ENCODE results near the gene ASB6.

The ASB6 gene

DNA sequence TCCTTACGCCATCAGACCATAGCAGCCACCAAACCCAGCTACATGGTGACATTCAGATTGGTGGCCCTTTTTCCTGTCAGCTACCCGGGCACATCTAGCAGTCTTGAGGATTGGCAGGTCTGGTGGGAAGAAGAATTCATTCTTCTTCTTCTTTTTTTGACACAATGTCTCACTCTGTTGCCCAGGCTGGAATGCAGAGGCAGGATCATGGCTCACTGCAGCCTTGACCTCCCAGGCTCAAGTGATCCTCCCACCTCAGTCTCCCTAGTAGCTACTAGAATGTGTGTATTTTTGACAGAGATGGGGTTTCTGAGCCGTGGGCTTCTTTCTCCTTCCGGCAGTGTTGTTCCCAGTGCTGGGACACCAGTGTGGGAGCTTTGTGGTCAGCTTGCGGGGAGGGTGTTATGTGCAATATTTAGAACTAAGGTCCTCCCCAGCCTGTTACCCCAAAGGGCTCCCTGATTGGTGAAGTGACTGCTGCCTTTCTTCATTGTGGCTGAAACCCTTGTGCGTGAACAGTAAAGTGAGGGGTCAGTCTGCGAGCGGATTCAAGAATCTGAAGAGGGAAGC is 12.6 kb downstream of the ASB6 start:
- DNase-seq (ENCODE audit: low read depth): no peak
- H3K4me3 ChIP-seq (ENCODE audit: low read length): no peak overlapping the region
- TF ChIP-seq, protein P1, sequence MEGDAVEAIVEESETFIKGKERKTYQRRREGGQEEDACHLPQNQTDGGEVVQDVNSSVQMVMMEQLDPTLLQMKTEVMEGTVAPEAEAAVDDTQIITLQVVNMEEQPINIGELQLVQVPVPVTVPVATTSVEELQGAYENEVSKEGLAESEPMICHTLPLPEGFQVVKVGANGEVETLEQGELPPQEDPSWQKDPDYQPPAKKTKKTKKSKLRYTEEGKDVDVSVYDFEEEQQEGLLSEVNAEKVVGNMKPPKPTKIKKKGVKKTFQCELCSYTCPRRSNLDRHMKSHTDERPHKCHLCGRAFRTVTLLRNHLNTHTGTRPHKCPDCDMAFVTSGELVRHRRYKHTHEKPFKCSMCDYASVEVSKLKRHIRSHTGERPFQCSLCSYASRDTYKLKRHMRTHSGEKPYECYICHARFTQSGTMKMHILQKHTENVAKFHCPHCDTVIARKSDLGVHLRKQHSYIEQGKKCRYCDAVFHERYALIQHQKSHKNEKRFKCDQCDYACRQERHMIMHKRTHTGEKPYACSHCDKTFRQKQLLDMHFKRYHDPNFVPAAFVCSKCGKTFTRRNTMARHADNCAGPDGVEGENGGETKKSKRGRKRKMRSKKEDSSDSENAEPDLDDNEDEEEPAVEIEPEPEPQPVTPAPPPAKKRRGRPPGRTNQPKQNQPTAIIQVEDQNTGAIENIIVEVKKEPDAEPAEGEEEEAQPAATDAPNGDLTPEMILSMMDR (IDR thresholded peaks at IDR 0.05; ENCODE audit: insufficient read depth, low read depth, low read length, missing control alignments): no peak

DNA sequence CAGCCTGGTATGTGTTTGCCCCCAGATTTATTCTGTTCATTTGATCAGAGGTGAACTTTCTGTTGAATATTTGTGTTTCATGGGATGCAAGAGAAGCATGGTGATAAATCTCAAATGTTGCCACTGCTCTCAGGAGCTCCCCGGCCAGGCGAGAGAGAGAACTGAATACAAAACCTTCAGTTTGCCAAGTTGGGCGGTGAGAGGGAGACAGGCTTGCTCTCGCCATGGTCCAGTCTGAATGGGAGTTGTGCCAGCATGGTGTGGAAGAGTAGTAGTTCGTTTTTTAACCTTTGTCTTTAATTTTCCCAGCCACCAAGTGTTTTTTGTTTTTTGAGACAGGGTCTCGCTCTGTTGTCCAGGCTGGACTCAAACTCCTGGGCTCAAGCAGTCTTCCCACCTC is 13.2 kb downstream of the ASB6 start:
- TF ChIP-seq, protein P1 (IDR thresholded peaks at IDR 0.05; ENCODE audit: insufficient read depth, low read depth, low read length, missing control alignments): no peak
- DNase-seq (ENCODE audit: low read depth): no peak
- H3K4me3 ChIP-seq (ENCODE audit: low read length): no peak overlapping the region

DNA sequence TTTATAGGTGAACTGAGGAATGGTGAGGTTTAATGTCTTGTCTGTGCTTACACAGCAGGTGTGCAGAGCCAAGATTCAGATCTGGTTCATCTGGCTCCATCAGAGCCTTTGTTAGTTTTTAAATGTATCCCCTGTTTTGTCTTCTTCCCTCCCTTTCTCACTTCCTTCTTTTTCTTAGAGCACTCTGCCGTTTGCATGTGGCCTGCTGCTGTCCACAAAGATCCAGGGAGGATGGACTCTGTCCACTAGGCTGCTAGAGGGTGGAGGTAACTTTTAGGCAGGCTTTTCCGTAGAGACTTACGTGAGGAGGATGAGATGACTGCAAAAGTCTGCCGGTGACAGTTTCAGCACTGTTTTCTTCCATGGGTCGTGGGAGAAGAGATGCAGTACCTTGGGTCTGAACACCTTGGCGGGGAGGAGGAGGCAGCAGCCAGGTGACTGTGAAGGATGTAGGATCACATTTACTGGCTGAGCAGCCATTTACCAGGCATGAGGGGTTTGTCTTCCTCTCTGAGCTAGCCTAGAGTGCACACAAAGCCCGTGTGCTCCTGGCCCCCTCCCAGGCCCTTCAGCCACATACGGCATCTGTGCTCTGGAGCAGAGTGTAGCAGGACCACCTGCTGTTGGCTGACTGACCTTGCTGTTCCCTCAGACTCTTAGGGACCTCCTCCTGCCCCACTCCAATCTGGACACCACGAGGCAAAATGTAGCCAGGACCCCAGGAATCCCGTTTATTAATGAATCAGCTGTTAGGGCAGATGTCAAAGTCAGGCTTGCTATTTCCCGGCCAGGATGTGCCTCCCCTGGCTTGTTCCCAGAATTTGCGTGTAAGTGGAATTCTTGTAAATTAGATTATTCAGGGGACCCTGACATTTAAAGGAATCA is 14.2 kb downstream of the ASB6 start:
- TF ChIP-seq, protein P1 (IDR thresholded peaks at IDR 0.05; ENCODE audit: insufficient read depth, low read depth, low read length, missing control alignments): no peak

DNA sequence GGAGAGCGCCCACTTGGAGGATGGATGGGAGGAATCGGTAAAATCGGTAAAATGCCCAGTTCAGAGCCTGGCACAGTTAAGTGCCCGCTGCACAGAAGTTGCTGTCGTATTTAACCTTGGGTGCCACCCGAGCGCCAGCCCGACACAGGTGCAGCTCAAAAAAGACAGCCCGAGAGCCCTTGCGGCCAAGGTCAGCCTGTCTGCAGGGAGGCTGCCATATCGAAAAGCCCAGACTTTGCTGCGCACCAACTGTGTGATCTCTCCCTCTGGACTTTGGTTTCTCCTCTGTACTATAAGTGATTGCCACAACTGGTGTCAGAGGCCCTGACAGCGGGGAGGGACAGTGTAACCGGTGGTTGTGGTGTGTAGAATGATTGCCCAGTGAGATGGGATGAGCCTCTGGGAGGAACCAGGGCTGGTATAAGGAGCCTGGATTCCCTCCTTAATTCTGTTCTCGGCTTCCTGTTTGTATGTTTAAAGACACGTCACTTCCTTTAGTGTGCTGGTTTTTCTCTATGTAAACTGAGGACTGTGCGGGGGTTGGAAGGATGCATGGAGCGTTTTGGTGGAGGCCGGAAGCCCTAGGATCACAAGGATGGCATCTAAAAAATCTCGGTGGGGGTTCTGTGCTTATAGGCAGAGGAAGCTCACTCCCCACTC is 15.2 kb downstream of the ASB6 start:
- no peak for DNase-seq (ENCODE audit: low read depth)
- peak overlapping the region; percentile 90 for H3K4me3 ChIP-seq (ENCODE audit: low read length)
- TF ChIP-seq, protein P1 (IDR thresholded peaks at IDR 0.05; ENCODE audit: insufficient read depth, low read depth, low read length, missing control alignments): no peak

More for the DNA sequence above, 14.2 kb downstream of the ASB6 start:
- H3K4me3 ChIP-seq (ENCODE audit: low read length): peak overlapping the region; percentile 90
- no peak for DNase-seq (ENCODE audit: low read depth)

DNA sequence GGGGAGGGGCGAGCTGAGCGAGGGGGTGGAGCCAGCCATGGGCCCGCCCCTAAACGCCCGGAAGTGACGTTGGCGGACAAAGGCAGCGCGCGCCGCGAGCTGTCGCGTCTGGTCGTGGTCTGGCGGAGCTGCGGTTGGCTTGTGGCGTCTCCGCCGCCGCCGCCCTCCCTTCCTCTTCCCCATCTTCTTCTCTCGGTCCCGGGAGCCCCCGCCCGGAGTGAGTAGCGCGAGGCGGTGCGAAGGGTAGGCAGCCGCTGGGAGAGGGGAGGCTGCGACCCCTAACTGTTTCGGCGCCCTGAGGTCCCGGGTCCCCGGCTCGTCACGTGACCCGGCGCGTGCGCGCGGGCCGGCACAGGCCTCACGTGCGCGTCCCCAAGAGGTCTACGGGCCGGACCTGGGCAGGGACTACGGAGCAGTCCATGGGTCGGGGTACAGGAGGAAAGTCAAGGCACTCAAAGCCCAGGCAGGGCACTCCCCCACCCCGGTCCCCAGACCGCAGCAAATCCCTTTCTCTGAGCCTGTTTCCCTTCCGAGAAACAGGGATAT is 15.8 kb downstream of the ASB6 start, which contains the start of gene NTMT1:
NTMT1 (plus strand) TSS at position 85 of the 546 bp plus-strand sequence. CDS start 6,541 bp downstream, outside the sequence.
- DNase-seq (ENCODE audit: low read depth): peak; percentile 83
- TF ChIP-seq, protein P1 (IDR thresholded peaks at IDR 0.05; ENCODE audit: insufficient read depth, low read depth, low read length, missing control alignments): no peak
- H3K4me3 ChIP-seq (ENCODE audit: low read length): peak within 1 kb of the TSS; percentile 90

DNA sequence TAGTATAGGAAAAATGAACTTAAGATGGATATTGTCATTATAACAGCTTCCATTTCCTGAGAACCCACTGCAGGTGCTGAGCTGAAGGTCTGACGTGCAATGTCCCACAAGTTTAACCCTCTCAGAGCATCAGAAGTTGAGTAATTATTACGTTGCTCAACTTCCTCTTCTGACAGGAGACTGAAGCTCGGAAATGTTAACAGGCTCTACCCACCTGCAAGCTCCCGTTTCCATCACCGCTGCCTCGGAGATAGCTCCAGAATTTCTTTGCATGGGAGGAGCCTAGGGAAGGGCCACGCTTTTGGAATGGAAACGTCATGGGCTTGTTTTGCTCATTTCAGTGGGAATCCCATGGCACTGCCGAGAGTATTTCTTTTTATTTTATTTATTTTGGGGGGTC is 17.0 kb downstream of the ASB6 start:
- TF ChIP-seq, protein P1 (IDR thresholded peaks at IDR 0.05; ENCODE audit: insufficient read depth, low read depth, low read length, missing control alignments): no peak
- H3K4me3 ChIP-seq (ENCODE audit: low read length): no peak overlapping the region
- peak; percentile 87 for DNase-seq (ENCODE audit: low read depth)

All from epithelial cell of esophagus (primary cell).